GM12878 (cell line): ENCODE measurements around the gene MAPKAPK2. TPM values are rescaled to one million over a fixed set of nuclear protein-coding genes. Genes with fewer than 3 reads are reported as not detected.

Source experiments
- ATAC-seq: fragments of 200-7000 bp; cut with Tn5 transposase; 3 replicates; pipeline ENCODE4 v1.9.1; 2020; ENCODE audit warnings: mild to moderate bottlenecking, moderate library complexity
- BruUV-seq: library from RNA; stranded (reverse); fragments of 400-500 nt; replicated peaks from 2 replicates; lab custom pipeline; 2021; lab: Mats Ljungman, UMichigan
- CTCF ChIA-PET: fragments of 300-600 bp; sonication (Branson Sonifier 250); formaldehyde crosslinking; extraction: SDS; loops from one replicate; lab custom pipeline; 2021; ENCODE audit warnings: inconsistent platforms; lab: Yijun Ruan, JAX
- POLR2A ChIA-PET: fragments of 350-600 bp; formaldehyde crosslinking; extraction: SDS; loops from one replicate; lab custom pipeline; 2021; ENCODE audit warnings: inconsistent platforms; lab: Charles Lee
- RAD21 ChIA-PET: fragments of 300-600 bp; sonication (Branson Sonifier 250); formaldehyde crosslinking; loops from one replicate; lab custom pipeline; 2023; ENCODE audit warnings: antibody characterized with exemption; ENCODE audit not compliant: unreplicated experiment; lab: Charles Lee
- SMC1A ChIA-PET: fragments of 300-600 bp; sonication (Branson Sonifier 250); formaldehyde crosslinking; loops from one replicate; lab custom pipeline; 2023; ENCODE audit not compliant: unreplicated experiment, uncharacterized antibody; lab: Charles Lee
- DNase-seq: peaks from one replicate; pipeline ENCODE4 v3.0.0-alpha.2; 2011; ENCODE audit warnings: low read depth, low spot score
- FAIRE-seq: peaks from 3 replicates; lab custom pipeline; 2011; peaks lifted over from hg19 to GRCh38; lab: Jason Lieb, UNC
- H2AFZ ChIP-seq: 2 replicates; pipeline ENCODE4 v1.6.0; 2011; ENCODE audit warnings: low read depth, low read length, control low read depth; ENCODE audit not compliant: control insufficient read depth
- H3K27ac ChIP-seq: 2 replicates; pipeline ENCODE4 v1.5.1; 2011; ENCODE audit warnings: control low read depth; ENCODE audit not compliant: control insufficient read depth, insufficient read depth
- H3K27me3 ChIP-seq, 2 experiments: replicated peaks in 1 of 2; 2 replicates each; pipeline versions ENCODE4 v1.6.0 to v1.6.1; 2011; ENCODE audit warnings: low read length in 1 of 2; ENCODE audit not compliant: control insufficient read depth in 2 of 2, insufficient read depth in 2 of 2
- H3K36me3 ChIP-seq, 2 experiments: 2 replicates each; pipeline ENCODE4 v1.5.1; 2011; ENCODE audit warnings: low read length in 1 of 2; ENCODE audit not compliant: control insufficient read depth in 2 of 2, insufficient read depth in 2 of 2
- H3K4me1 ChIP-seq: 2 replicates; pipeline ENCODE4 v1.6.1; 2011; ENCODE audit warnings: mild to moderate bottlenecking, low read length, moderate library complexity, mixed read lengths; ENCODE audit not compliant: control insufficient read depth, insufficient read depth
- H3K4me2 ChIP-seq: 2 replicates; pipeline ENCODE4 v1.6.0; 2011; ENCODE audit warnings: control low read depth; ENCODE audit not compliant: control insufficient read depth, insufficient read depth
- H3K4me3 ChIP-seq: fragments of 200-600 bp; sonication (generic); 2 replicates; pipeline ENCODE4 v1.5.1; 2016
- H3K79me2 ChIP-seq: 2 replicates; pipeline ENCODE4 v1.6.0; 2011; ENCODE audit warnings: low read length; ENCODE audit not compliant: control insufficient read depth, insufficient read depth
- H3K9ac ChIP-seq: 2 replicates; pipeline ENCODE4 v1.8.0; 2011; ENCODE audit warnings: low read length, control low read depth, mixed read lengths; ENCODE audit not compliant: control insufficient read depth, insufficient read depth
- H3K9me3 ChIP-seq: replicated peaks from 3 replicates; pipeline ENCODE4 v1.5.1; 2011; ENCODE audit warnings: mild to moderate bottlenecking, low read length; ENCODE audit not compliant: control insufficient read depth, insufficient read depth
- H4K20me1 ChIP-seq: 2 replicates; pipeline ENCODE4 v1.6.0; 2011; ENCODE audit not compliant: control insufficient read depth, insufficient read depth
- CREB1 ChIP-seq: IDR thresholded peaks from 2 replicates; pipeline ENCODE4 v1.6.1; 2012; ENCODE audit warnings: low read depth, mild to moderate bottlenecking, inconsistent platforms
- CTCF ChIP-seq, 3 experiments: IDR thresholded peaks in 2 of 3; conservative IDR thresholded peaks in 1 of 3; 2 replicates each; pipeline ENCODE4 v1.5.1; 2011; ENCODE audit warnings: low read depth in 3 of 3, low read length in 3 of 3, mild to moderate bottlenecking in 3 of 3, control low read depth in 2 of 3, moderate library complexity in 2 of 3, inconsistent platforms in 1 of 3, mixed read lengths in 1 of 3; ENCODE audit not compliant: control insufficient read depth in 2 of 3, insufficient read depth in 1 of 3; ENCODE audit errors: extremely low read depth in 1 of 3
- E4F1 ChIP-seq: fragments of 450-650 bp; IDR thresholded peaks from 2 replicates; pipeline ENCODE4 v1.6.1; 2018; ENCODE audit warnings: borderline replicate concordance, mild to moderate bottlenecking; ENCODE audit not compliant: partially characterized antibody
- POLR2A ChIP-seq: IDR thresholded peaks from 2 replicates; pipeline ENCODE4 v1.6.1; 2011; ENCODE audit warnings: low read depth, mild to moderate bottlenecking, low read length
- USF1 ChIP-seq: IDR thresholded peaks from 2 replicates; pipeline ENCODE4 v1.6.1; 2011; ENCODE audit warnings: borderline replicate concordance, low read depth, mild to moderate bottlenecking, moderate library complexity, mixed read lengths, low read length; ENCODE audit not compliant: insufficient read depth; ENCODE audit errors: extremely low read length
- WGBS: methylation state at CpG from one replicate; pipeline ENCODE4 v1.1.6; 2016; ENCODE audit warnings: low lambda C conversion rate; ENCODE audit not compliant: insufficient replicate concordance, insufficient coverage; ENCODE audit errors: missing lambda C conversion rate; 5-methylcytosine and 5-hydroxymethylcytosine counted together
- in situ Hi-C: fragments of 300-500 bp; cut with MboI; formaldehyde crosslinking; loops from 9 replicates; pipeline ENCODE4 v1.14.3; 2018; ENCODE audit warnings: mixed read lengths
- intact Hi-C: fragments of 100-400 bp; cut with micrococcal nuclease; formaldehyde crosslinking; loops from one replicate; pipeline ENCODE4 v1.14.2; 2022; ENCODE audit not compliant: unreplicated experiment
- polyA plus RNA-seq, 11 experiments: library from polyadenylated mRNA; depleted of rRNA in 4 of 11; unstranded in 6 of 11; stranded (reverse) in 5 of 11; fragments of >200 nt; fragmentation: Nextera tagmentation in 4 of 11; fragmentation: Illumina TruSeq in 1 of 11; extraction: Ambion mirVana in 4 of 11; extraction: Trizol in 1 of 11; gene quantifications; 1 replicate in 1 of 11; 2 replicates in 10 of 11; pipeline versions ENCODE4 v1.2.1 to v1.2.3, GENCODE V29; 2011 to 2016; ENCODE audit warnings: inconsistent platforms in 2 of 11, missing spikeins in 2 of 11, low read depth in 1 of 11
- total RNA-seq, 4 experiments: library from RNA; depleted of rRNA in 3 of 4; stranded (reverse); fragments of >200 nt in 3 of 4; fragmentation: Illumina TruSeq in 1 of 4; extraction: Trizol in 1 of 4; gene quantifications; 2 replicates each; pipeline versions ENCODE4 v1.2.1 to v1.2.3, GENCODE V29; 2013 to 2021

Gene MAPKAPK2
- total and polyA plus RNA-seq, 10 of the 15 experiments (the other 5 are each of a cell fraction or from before 2014, with no cell fraction given): 0.72 to 92.2 (median 49.3) TPM

GRCh38 chr1:206691604-206692003 is 6.9 kb downstream of the MAPKAPK2 start:
- ChIA-PET RAD21 (interaction anchor here (0.9 to 4.3 kb wide), 8 partner anchors 13 to 79 kb away, joined by 3 to 14 read pairs (median 5); partner anchors contain the start of gene IL19), CTCF (interaction anchor here (0.7 to 7.3 kb wide), 12 partner anchors 9 to 221 kb away, joined by 3 to 45 read pairs (median 4); no protein-coding TSS in a partner anchor), SMC1A (interaction anchor here (0.8 to 9.6 kb wide), 13 partner anchors 11 to 291 kb away, joined by 3 to 222 read pairs (median 4); no protein-coding TSS in a partner anchor), POLR2A (interaction anchor here (1.0 to 18.5 kb wide), 3 partner anchors 18 to 43 kb away, joined by 3 to 334 read pairs (median 4); no protein-coding TSS in a partner anchor)
- Histone ChIP-seq H3K4me2 (no peak overlapping the region), H4K20me1 (peaks cover 17% of the 10 kb centered on the region), H3K4me1 (peaks cover 13% of the 10 kb centered on the region), H3K27ac (no peak overlapping the region), H3K27me3 (no peaks in the 10 kb centered on the region), H3K4me3 (no peak overlapping the region), H3K9me3 (no peaks in the 10 kb centered on the region), H3K36me3 (peaks cover 4 to 9% of the 10 kb centered on the region in 2 experiments), H2AFZ (no peak overlapping the region), H3K79me2 (peaks cover 81% of the 10 kb centered on the region), H3K9ac (no peak overlapping the region)
- no peak for DNase-seq
- no peak for FAIRE-seq
- over 99% methylated on average over 8 of the region's 8 CpGs for WGBS
- no peak for TF ChIP-seq CREB1
- TF ChIP-seq POLR2A: no peak
- no peak for TF ChIP-seq USF1
- no peak for TF ChIP-seq E4F1
- no peak for TF ChIP-seq CTCF (IDR thresholded peaks at IDR 0.05 in 2 of 3, conservative IDR thresholded peaks at IDR 0.05 in 1 of 3; ENCODE audit: control insufficient read depth in 2 of 3, extremely low read depth in 1 of 3, insufficient read depth in 1 of 3, low read depth in 3 of 3, low read length in 3 of 3)
- in situ Hi-C loops (no loop called here), intact Hi-C loops (no loop called here)
- ATAC-seq: no peak
- no TSS peak for BruUV-seq
